Mucosa of descending colon (tissue), 3 donors: ENCODE data around the gene OST4. TPM values are rescaled to one million over a fixed set of nuclear protein-coding genes. Genes with fewer than 3 reads are reported as not detected.

ENCODE experiments used
- ATAC-seq: fragments of 200-7000 bp; cut with Tn5 transposase; one replicate; pipeline ENCODE4 v1.9.1; 2020; ENCODE audit warnings: mild to moderate bottlenecking, moderate library complexity
- DNase-seq, 3 donors: peaks; one replicate each; pipeline ENCODE4 v3.0.0-alpha.2; 2020
- H3K36me3 ChIP-seq: fragments of 200-600 bp; one replicate; pipeline ENCODE4 v1.8.0; 2021; ENCODE audit warnings: low read depth, mild to moderate bottlenecking
- H3K4me1 ChIP-seq: fragments of 200-600 bp; one replicate; pipeline ENCODE4 v1.8.0; 2021; ENCODE audit warnings: low read depth, mild to moderate bottlenecking
- H3K4me3 ChIP-seq: fragments of 200-600 bp; one replicate; pipeline ENCODE4 v1.8.0; 2021; ENCODE audit warnings: mild to moderate bottlenecking
- H3K9me3 ChIP-seq: fragments of 200-600 bp; one replicate; pipeline ENCODE4 v1.8.0; 2021; ENCODE audit warnings: mild to moderate bottlenecking
- CTCF ChIP-seq: fragments of 200-600 bp; IDR thresholded peaks from one replicate; pipeline ENCODE4 v1.8.0; 2022; ENCODE audit warnings: antibody characterized with exemption, mild to moderate bottlenecking
- intact Hi-C, 2 donors: fragments of 100-400 bp; cut with DNase I in 1 of 2; cut with micrococcal nuclease in 1 of 2; formaldehyde crosslinking; loops; one replicate each; pipeline versions ENCODE4 v1.11.0 to v1.11.1; 2022; cut with DNase I, micrococcal nuclease
- total RNA-seq, 3 donors: library from RNA; stranded (reverse); fragmentation: NEBNext Ultra II Directional in 2 of 3; extraction: Animal tissue kit (Norgen Biotek cat#: 25700) in 2 of 3; gene quantifications; one replicate each; pipeline versions ENCODE4 v1.2.1 to v1.2.4, GENCODE V29; 2021 to 2023
- donor health status: DM: no; HTN: no; CAD: no; lungs with moderate emphysema.
- donor health status: DM: no; HTN: no; CAD: no.
- donor health status: DM: no; HTN: yes; CAD: no.

Gene OST4
- total RNA-seq, 3 donors from 2014 or later = 245 to 280 (median 254) TPM

- DNase-seq (no peak), ATAC-seq (no peak)
- Histone ChIP-seq H3K4me1 (peaks cover 21% of the 10 kb centered on the region), H3K9me3 (no peaks in the 10 kb centered on the region), H3K4me3 (no peak overlapping the region), H3K36me3 (no peaks in the 10 kb centered on the region)
- intact Hi-C loops = loop anchor here in 1 of 2 donors (10.0 kb wide), 2 partner anchors 54 to 124 kb away; partner anchors contain the start of gene TMEM214
- TF ChIP-seq CTCF = no peak
Measured at GRCh38 chr2:27088634-27089033, 17.2 kb upstream of the OST4 start.

- no peak for ATAC-seq
- Histone ChIP-seq H3K4me1 (peaks cover 20% of the 10 kb centered on the region), H3K9me3 (no peaks in the 10 kb centered on the region), H3K4me3 (no peak overlapping the region), H3K36me3 (no peaks in the 10 kb centered on the region)
- intact Hi-C loops = loop anchor here in 1 of 2 donors (10.0 kb wide), 2 partner anchors 53 to 123 kb away; partner anchors contain the start of gene TMEM214
- TF ChIP-seq CTCF = no peak
- DNase-seq = no peak
Measured at GRCh38 chr2:27087823-27088410, 16.5 kb upstream of the OST4 start.

GRCh38 chr2:27086724-27087593, 15.5 kb upstream of the OST4 start, which contains the start of gene KHK:
Gene KHK (plus strand): TSS chr2:27086772. CDS start chr2:27087260, 488 bp downstream.
- DNase-seq (peak; percentile 67 to 85 (median 85)), ATAC-seq (peak; percentile 51)
- Histone ChIP-seq H3K9me3 (no peaks in the 10 kb centered on the region), H3K4me3 (peak within 1 kb of the TSS; percentile 28), H3K4me1 (peaks cover 22% of the 10 kb centered on the region), H3K36me3 (no peaks in the 10 kb centered on the region)
- no peak for TF ChIP-seq CTCF
- intact Hi-C loops = loop anchor here in 1 of 2 donors (10.0 kb wide), 2 partner anchors 52 to 122 kb away; partner anchors contain the start of gene TMEM214

GRCh38 chr2:27086090-27086723, 14.8 kb upstream of the OST4 start:
- peak overlapping the region; percentile 28 for H3K4me3 ChIP-seq
- H3K36me3 ChIP-seq = no peaks in the 10 kb centered on the region
- peak; percentile 97 for TF ChIP-seq CTCF
- H3K4me1 ChIP-seq = peaks cover 30% of the 10 kb centered on the region
- intact Hi-C loops = loop anchor here in 1 of 2 donors (10.0 kb wide), 2 partner anchors 51 to 121 kb away; partner anchors contain the start of gene TMEM214
- ATAC-seq (peak; percentile 93), DNase-seq (peak; percentile 95 to 98 (median 96))
- no peaks in the 10 kb centered on the region for H3K9me3 ChIP-seq

GRCh38 chr2:27085673-27086089, 14.2 kb upstream of the OST4 start:
- ATAC-seq (peak; percentile 62), DNase-seq (peak; percentile 80 to 87 (median 86))
- peak overlapping the region; percentile 28 for H3K4me3 ChIP-seq
- H3K4me1 ChIP-seq = peaks cover 33% of the 10 kb centered on the region
- no peaks in the 10 kb centered on the region for H3K36me3 ChIP-seq
- H3K9me3 ChIP-seq = no peaks in the 10 kb centered on the region
- no peak for TF ChIP-seq CTCF
- intact Hi-C loops = loop anchor here in 1 of 2 donors (10.0 kb wide), 2 partner anchors 51 to 121 kb away; partner anchors contain the start of gene TMEM214
